ENCODE measurements around the gene GPR78.

DNA sequence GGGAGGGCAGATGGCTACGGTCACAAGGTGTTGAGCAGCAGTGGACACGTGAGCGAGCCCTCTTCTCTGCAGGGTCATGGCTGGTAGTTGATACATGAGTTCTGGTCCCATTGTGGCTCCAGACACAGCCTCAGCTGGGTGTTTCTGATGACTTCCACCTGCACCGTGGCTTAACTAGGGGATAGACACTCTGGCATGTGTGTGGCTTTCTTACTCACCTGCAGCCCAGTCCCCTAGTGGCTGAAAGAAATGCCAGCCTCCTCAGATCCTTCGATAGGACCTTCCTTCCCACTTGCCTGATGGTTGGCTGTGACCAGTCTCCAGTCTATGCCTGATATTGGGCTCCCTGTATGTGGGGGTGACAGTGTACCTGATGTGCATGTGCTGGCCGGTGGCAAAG is 5.0 kb downstream of the GPR78 start:
- TF ChIP-seq SIN3A (IDR thresholded peaks at IDR 0.05; ENCODE audit: borderline replicate concordance, insufficient read depth, low read length) (no peak), POLR2AphosphoS5 (IDR thresholded peaks at IDR 0.05; ENCODE audit: low read depth, low read length) (no peak), TAF1 (IDR thresholded peaks at IDR 0.05; ENCODE audit: borderline replicate concordance, insufficient read depth, low read length) (no peak), FOXP2 (optimal IDR thresholded peaks at IDR 0.05; ENCODE audit: borderline replicate concordance, extremely low read depth, extremely low read length, insufficient read depth) (no peak)
- TF ChIP-seq, protein P1, sequence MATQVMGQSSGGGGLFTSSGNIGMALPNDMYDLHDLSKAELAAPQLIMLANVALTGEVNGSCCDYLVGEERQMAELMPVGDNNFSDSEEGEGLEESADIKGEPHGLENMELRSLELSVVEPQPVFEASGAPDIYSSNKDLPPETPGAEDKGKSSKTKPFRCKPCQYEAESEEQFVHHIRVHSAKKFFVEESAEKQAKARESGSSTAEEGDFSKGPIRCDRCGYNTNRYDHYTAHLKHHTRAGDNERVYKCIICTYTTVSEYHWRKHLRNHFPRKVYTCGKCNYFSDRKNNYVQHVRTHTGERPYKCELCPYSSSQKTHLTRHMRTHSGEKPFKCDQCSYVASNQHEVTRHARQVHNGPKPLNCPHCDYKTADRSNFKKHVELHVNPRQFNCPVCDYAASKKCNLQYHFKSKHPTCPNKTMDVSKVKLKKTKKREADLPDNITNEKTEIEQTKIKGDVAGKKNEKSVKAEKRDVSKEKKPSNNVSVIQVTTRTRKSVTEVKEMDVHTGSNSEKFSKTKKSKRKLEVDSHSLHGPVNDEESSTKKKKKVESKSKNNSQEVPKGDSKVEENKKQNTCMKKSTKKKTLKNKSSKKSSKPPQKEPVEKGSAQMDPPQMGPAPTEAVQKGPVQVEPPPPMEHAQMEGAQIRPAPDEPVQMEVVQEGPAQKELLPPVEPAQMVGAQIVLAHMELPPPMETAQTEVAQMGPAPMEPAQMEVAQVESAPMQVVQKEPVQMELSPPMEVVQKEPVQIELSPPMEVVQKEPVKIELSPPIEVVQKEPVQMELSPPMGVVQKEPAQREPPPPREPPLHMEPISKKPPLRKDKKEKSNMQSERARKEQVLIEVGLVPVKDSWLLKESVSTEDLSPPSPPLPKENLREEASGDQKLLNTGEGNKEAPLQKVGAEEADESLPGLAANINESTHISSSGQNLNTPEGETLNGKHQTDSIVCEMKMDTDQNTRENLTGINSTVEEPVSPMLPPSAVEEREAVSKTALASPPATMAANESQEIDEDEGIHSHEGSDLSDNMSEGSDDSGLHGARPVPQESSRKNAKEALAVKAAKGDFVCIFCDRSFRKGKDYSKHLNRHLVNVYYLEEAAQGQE (IDR thresholded peaks at IDR 0.05; ENCODE audit: insufficient read depth in 1 of 2, low read depth in 2 of 2, low read length in 2 of 2): no peak

All from PFSK-1 (cell line).